Measurements from ENCODE around the gene DSPP. TPM values are rescaled to one million over a fixed set of nuclear protein-coding genes. Genes with fewer than 3 reads are reported as not detected.
"Not testable (repeated sequence)": the region's sequence is repeated elsewhere in the genome, so short reads cannot be mapped to it uniquely, and the experiment has no call there.

The DSPP gene
- total RNA-seq = not detected

- no peak for DNase-seq
These were observed at the start of gene DSPP for GRCh38 chr4:87608229-87608628. Gene DSPP (plus strand): TSS chr4:87608529. CDS start chr4:87610909, 2,380 bp downstream.

DNA sequence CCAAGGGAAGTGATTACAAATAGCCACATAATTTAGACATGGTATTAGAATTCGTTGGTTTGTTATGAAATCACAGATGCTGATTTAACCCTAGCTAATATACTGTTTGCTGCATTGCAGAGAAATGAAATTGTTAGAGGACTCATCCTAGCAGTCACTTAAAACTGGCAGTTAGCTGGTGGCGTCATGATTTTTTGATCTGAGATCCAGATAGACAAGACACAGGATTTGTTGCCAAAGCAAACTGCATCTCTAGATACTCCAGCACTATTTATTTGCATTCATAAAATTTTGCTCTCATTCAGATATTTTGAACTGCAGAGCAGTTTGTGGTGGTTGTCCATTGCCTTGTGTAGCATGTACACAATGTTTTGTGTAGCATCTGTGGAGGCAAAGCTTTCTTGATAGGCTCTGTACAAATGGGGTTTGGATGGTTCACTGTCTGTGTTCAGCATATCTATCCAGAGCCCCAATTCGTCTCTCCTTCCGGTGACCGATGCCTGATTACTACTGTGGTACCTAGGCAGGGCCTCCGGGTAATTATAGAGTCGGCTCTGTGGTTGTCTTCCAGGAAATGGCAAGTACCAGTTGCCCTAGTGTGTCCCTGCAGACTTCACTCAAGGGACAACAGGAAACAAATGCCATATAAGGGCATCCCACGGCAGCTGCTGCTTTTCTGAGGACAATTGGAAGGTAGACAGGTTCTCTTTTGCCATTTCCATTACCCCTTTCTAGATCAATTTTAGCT, 49.1 kb upstream of the DSPP start:
- peak; percentile 19 for DNase-seq

DNA sequence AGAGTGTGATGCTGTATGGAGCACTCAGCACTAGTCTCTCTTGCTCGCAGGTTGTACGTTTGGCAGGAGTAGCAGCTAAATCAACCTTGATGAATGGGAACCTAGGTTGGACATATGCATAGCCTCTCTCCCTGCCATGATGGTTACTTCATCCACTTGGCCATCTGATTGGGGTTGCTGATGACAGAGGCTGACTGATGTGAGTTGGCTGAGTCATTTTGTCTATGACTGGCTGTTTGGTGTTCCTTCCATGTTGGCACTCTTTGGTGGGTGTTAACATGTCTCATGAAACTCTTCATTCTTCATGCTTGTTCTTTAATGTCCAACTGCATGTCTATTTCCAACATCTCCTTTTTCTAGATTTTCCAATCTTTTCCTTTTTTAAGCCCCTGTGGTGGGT, 47.5 kb upstream of the DSPP start:
- no peak for DNase-seq

DNA sequence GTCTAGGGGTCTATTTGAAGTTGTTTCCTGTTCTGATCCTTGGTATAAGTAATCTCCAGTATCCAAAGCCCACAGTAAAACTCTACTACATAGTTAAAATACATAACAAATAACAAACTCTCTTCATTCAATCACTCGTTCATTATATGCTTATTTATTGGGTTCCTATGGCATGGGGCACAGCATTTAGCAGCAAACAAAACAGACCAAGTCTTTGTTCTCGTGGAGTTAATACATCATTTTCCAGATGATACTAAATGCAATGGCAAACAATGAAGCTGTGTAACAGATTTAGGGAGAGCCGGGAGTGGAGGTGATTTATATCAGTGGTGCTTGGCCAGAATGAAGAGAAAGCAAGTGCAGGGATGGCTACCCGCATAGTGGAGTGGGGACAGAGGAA, 42.6 kb upstream of the DSPP start:
- DNase-seq = no peak

DNA sequence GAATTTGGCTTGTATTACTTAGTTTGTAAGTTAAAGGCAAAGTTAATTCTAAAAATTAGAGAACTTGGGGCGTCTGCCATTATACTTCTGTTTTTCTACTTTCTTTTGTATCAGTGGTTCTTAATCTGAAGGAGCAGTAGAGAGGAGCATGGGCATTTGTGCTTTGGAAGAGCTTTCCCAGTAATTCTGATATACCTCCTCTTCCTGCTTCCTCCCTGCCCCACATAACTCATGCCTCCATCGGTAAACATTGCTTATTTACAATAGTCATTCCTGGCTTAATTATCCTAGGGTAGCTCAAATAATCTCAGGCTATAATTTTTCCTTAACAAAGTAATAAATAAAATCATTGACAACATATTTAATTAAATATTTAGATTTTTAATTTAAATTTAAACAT, 42.1 kb upstream of the DSPP start:
- DNase-seq = no peak

- DNase-seq = no peak
These were observed 41.1 kb upstream of the DSPP start for GRCh38 chr4:87567191-87567590.

DNA sequence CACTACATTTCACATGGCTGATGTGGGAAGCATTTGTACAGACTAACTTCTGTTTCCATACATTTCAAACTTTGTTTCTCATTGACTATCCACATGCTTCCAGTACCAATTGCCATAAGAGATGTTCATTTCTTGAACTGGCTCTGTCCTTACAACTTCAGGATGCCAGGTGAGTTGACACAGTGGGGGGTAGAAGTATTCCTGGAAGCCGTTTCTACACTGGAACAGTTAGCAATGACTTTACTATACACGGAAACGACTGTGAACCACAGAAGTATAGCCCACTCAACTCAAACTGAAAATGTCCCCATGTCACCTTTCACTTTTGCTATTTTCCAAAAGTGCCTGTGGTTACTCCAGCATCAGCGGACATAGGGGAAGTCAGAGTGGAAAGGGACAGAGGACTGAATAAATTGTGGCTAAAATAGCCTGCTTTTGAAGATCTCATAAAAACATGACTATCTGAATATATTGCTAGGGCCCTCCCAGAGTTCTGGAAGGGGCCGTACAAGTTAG, 38.0 kb upstream of the DSPP start:
- DNase-seq = no peak

DNA sequence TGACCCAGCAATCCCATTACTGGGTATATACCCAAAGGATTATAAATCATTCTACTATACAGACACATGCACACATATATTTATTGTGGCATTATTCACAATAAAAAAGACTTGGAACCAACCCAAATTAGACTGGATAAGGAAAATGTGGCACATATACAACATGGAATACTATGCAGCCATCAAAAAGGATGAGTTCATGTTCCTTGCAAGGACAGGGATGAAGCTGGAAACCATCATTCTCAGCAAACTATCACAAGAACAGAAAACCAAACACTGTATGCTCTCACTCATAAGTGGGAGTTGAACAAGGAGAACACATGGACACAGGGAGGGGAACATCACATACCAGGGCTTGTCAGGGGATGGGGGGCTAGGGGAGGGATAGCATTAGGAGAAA, 34.0 kb upstream of the DSPP start:
- DNase-seq = not testable (repeated sequence)

- no peak for DNase-seq
These were observed 33.3 kb upstream of the DSPP start for GRCh38 chr4:87574996-87575395.

DNA sequence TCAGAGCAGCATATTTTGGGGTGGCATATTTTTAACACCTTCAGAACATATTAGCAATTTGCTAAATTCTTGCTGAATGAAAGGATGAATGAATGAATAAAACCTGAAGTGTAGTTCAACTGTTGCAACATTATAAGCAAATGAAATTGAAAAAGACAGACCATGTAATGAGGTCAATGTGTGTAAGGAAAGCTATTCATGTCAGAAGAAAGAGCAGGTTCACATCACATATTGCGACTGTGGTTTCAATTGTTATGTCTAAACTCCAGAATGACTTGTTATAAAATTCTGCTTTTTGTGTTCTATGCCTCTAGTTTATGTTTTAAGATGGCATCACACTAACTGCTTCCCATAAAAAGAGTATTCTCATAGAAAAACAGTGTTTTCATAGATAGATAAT, 32.9 kb upstream of the DSPP start:
- DNase-seq = no peak

GRCh38 chr4:87575983-87576382, 32.3 kb upstream of the DSPP start:
- no peak for DNase-seq

- no peak for DNase-seq
These were observed 28.9 kb upstream of the DSPP start for GRCh38 chr4:87579478-87579877.

GRCh38 chr4:87580057-87580456, 28.3 kb upstream of the DSPP start:
- DNase-seq = no peak

GRCh38 chr4:87584222-87584908, 24.0 kb upstream of the DSPP start:
- DNase-seq = no peak

DNA sequence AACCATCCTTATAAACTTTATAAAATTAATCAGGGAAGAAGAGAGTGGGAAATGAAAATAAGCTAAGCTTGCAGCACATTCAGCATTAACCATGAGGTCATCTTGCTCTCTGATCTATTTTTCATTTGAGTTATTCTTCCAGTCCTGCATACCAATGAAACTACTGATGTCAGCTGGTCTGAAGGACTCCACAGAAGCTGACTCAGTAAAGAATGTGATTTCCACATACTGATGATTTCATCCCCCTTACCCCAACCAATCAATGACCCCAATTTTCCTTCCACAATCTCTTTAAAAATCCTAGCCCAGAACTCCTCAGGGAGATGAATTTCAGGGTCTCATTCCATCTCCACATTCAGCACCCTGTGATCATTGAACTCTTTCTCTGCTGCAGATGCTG, 18.8 kb upstream of the DSPP start:
- peak; percentile 13 for DNase-seq

- no peak for DNase-seq
These were observed 16.2 kb upstream of the DSPP start for GRCh38 chr4:87592124-87592523.

GRCh38 chr4:87601361-87601760, 7.0 kb upstream of the DSPP start:
- no peak for DNase-seq

- no peak for DNase-seq
These were observed 6.1 kb downstream of the DSPP start for GRCh38 chr4:87614292-87614890.

GRCh38 chr4:87616268-87616667, 7.9 kb downstream of the DSPP start:
- DNase-seq = no peak

DNA sequence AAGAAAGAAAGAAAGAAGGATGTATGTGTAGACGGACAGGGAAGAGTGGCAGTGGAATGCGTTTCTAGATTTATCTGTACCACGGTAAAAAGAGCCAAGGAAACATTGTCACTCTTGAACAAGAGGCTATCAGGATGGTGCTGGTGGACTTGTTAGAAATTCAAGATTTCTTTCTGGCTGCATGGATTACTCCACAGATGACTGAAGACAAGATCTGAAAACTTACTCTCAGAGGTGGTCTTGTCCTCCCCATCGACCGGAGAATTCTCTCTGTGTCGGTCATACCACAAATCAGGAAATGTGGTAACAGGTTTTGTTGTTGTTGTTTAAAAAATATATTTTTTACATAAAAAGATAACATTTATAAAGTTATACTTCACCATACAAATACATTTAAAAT, 11.8 kb downstream of the DSPP start:
- DNase-seq = no peak

DNA sequence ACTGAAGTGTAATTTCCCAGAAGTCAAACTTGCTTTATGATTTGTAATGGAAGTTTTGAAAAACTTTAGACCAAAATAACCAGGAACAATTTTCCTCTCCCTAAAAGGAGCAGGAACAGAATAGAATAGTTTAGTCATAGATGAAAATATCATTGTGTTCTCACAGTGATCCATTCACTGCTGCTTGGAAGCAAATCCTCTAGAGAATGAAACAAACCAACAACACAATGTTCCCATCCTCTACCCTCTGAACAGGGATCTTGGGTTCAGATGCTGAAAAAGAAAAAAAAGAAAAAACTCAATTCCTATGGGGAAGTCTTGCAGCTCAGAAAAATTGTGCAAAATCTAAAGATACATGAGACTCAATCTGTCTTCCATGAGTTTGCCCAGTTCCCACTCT, 12.2 kb downstream of the DSPP start:
- no peak for DNase-seq

DNA sequence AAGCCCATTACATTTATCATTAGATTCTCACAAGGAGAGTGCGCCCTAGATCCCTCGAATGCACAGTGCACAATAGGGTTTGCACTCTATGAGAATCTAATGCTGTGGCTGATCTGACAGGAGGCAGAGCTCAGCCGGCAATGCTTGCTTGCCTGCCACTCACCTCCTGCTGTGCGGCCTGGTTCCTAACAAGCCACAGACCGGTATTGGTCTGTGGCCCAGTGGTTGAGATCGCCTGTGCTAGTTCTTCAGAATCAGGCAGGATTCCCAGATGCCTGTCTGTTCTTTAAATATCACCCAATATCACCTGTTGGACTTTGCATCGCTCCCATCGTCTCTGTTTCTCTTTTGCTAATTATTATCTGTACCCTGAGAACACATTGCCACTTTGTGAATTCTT, 14.0 kb downstream of the DSPP start:
- no peak for DNase-seq

- DNase-seq = no peak
These were observed 16.4 kb downstream of the DSPP start for GRCh38 chr4:87624698-87625097.

DNA sequence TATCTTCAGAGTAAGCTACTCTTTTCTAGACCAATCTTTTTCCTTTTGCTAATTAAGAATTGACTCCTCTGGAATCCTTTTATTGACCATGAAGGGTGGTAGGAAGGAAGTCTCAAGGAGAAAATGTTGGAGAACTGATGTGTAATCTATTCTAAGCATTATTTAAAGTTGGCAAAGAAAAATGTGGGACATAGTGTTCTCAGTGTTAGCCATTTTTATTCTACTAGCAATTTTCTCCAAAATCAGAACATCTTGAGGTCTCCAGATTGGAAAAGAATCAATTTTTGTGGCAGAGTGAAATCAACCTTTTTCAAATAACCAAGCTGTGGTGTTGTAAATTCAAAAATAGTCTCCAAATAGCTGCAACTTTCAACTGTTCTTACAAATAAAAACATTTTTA, 23.3 kb downstream of the DSPP start:
- DNase-seq = no peak

Data from tongue (tissue), 2 donors.